Muscle of leg (tissue), 11 donors: Measurements from ENCODE around the gene AKT1. TPM values are rescaled to one million over a fixed set of nuclear protein-coding genes. Genes with fewer than 3 reads are reported as not detected.

Experiments
- DNase-seq: peaks from one replicate; pipeline ENCODE4 v3.0.0; 2013
- H3K27ac ChIP-seq: one replicate; pipeline ENCODE4 v1.5.1; 2013; ENCODE audit warnings: mild to moderate bottlenecking, low read length, control low read depth
- H3K27me3 ChIP-seq: one replicate; pipeline ENCODE4 v1.6.1; 2013; ENCODE audit warnings: low read length; ENCODE audit not compliant: control insufficient read depth, insufficient read depth
- H3K36me3 ChIP-seq: one replicate; pipeline ENCODE4 v1.6.1; 2013; ENCODE audit warnings: low read length; ENCODE audit not compliant: control insufficient read depth, insufficient read depth
- H3K4me1 ChIP-seq: one replicate; pipeline ENCODE4 v1.6.1; 2013; ENCODE audit warnings: low read length; ENCODE audit not compliant: control insufficient read depth, insufficient read depth
- H3K4me3 ChIP-seq: one replicate; pipeline ENCODE4 v1.5.1; 2013; ENCODE audit warnings: low read length, control low read depth
- H3K9me3 ChIP-seq: replicated peaks from 2 replicates; pipeline ENCODE4 v1.6.1; 2013; ENCODE audit warnings: low read depth, low read length; ENCODE audit not compliant: control insufficient read depth
- WGBS: methylation state at CpG from one replicate; pipeline ENCODE4 v1.1.5; 2013; ENCODE audit warnings: missing lambda C conversion rate; ENCODE audit not compliant: insufficient coverage; 5-methylcytosine and 5-hydroxymethylcytosine counted together
- polyA plus RNA-seq, 8 donors: library from polyadenylated mRNA; unstranded; fragments of 120-200 nt; gene quantifications; one replicate each; pipeline versions ENCODE4 v1.2.1 to v1.2.3, GENCODE V29; 2013; ENCODE audit warnings: inconsistent platforms in 1 of 8, low replicate concordance in 1 of 8; ENCODE audit not compliant: insufficient read length in 8 of 8, insufficient read depth in 1 of 8
- total RNA-seq: library from RNA; stranded (reverse); fragments of 120-200 nt; gene quantifications from one replicate; pipeline ENCODE4 v1.2.4, GENCODE V29; 2013

The AKT1 gene
- total and polyA plus RNA-seq, 9 donors: 135 to 255 (median 217) TPM

GRCh38 chr14:104799244-104800014 is 3.9 kb upstream of the AKT1 start:
- Histone ChIP-seq H3K27me3 (no peaks in the 10 kb centered on the region), H3K27ac (peak overlapping the region; percentile 97), H3K36me3 (no peaks in the 10 kb centered on the region), H3K9me3 (no peaks in the 10 kb centered on the region), H3K4me3 (peak overlapping the region; percentile 65), H3K4me1 (peaks cover 78% of the 10 kb centered on the region)
- DNase-seq: peak; percentile 80
- WGBS: 19% methylated on average over 9 of the region's 21 CpGs

- Histone ChIP-seq H3K9me3 (no peaks in the 10 kb centered on the region), H3K27me3 (no peaks in the 10 kb centered on the region), H3K27ac (peak overlapping the region; percentile 97), H3K4me3 (no peak overlapping the region), H3K4me1 (peaks cover 82% of the 10 kb centered on the region), H3K36me3 (peaks cover 1% of the 10 kb centered on the region)
- no peak for DNase-seq
- 63% methylated on average over 11 of the region's 16 CpGs for WGBS
Observed at GRCh38 chr14:104798300-104799243, 3.0 kb upstream of the AKT1 start.

GRCh38 chr14:104797115-104798044 is 1.8 kb upstream of the AKT1 start:
- WGBS: 9% methylated on average over 15 of the region's 18 CpGs
- Histone ChIP-seq H3K36me3 (peaks cover 6% of the 10 kb centered on the region), H3K27me3 (no peaks in the 10 kb centered on the region), H3K27ac (peak overlapping the region; percentile 84), H3K4me1 (peaks cover 82% of the 10 kb centered on the region), H3K4me3 (no peak overlapping the region), H3K9me3 (no peaks in the 10 kb centered on the region)
- DNase-seq: peak; percentile 86

GRCh38 chr14:104796687-104797081 is 1.1 kb upstream of the AKT1 start:
- no peak for DNase-seq
- no peak overlapping the region for H3K4me3 ChIP-seq
- H3K27ac ChIP-seq: peak overlapping the region; percentile 3
- H3K9me3 ChIP-seq: no peaks in the 10 kb centered on the region
- WGBS: 70% methylated on average over 6 of the region's 6 CpGs
- no peaks in the 10 kb centered on the region for H3K27me3 ChIP-seq
- H3K4me1 ChIP-seq: peaks cover 82% of the 10 kb centered on the region
- H3K36me3 ChIP-seq: peaks cover 13% of the 10 kb centered on the region

GRCh38 chr14:104795781-104796686 is 486 bp upstream of the AKT1 start:
- DNase-seq: peak; percentile 76
- Histone ChIP-seq H3K36me3 (peaks cover 20% of the 10 kb centered on the region), H3K27ac (peak overlapping the region; percentile 75), H3K4me3 (peak overlapping the region; percentile 44), H3K4me1 (peaks cover 78% of the 10 kb centered on the region), H3K9me3 (no peaks in the 10 kb centered on the region), H3K27me3 (no peaks in the 10 kb centered on the region)
- 5% methylated on average over 42 of the region's 55 CpGs for WGBS

- peak overlapping the region; percentile 81 for H3K27ac ChIP-seq
- peak overlapping the region; percentile 81 for H3K4me3 ChIP-seq
- H3K9me3 ChIP-seq: no peaks in the 10 kb centered on the region
- DNase-seq: peak; percentile 42
- 4% methylated on average over 15 of the region's 16 CpGs for WGBS
- H3K36me3 ChIP-seq: peaks cover 33% of the 10 kb centered on the region
- H3K27me3 ChIP-seq: no peaks in the 10 kb centered on the region
- H3K4me1 ChIP-seq: peaks cover 72% of the 10 kb centered on the region
Observed at GRCh38 chr14:104794631-104794992, 936 bp downstream of the AKT1 start.

- Histone ChIP-seq H3K9me3 (no peaks in the 10 kb centered on the region), H3K27ac (peak overlapping the region; percentile 81), H3K36me3 (peaks cover 38% of the 10 kb centered on the region), H3K4me3 (peak overlapping the region; percentile 81), H3K4me1 (peaks cover 67% of the 10 kb centered on the region), H3K27me3 (no peaks in the 10 kb centered on the region)
- WGBS: 0% methylated on average over 4 of the region's 15 CpGs
- peak; percentile 80 for DNase-seq
Observed at GRCh38 chr14:104794099-104794498, 1.4 kb downstream of the AKT1 start.

- H3K27me3 ChIP-seq: no peaks in the 10 kb centered on the region
- H3K4me1 ChIP-seq: peaks cover 63% of the 10 kb centered on the region
- peaks cover 42% of the 10 kb centered on the region for H3K36me3 ChIP-seq
- peak overlapping the region; percentile 77 for H3K27ac ChIP-seq
- no peak overlapping the region for H3K4me3 ChIP-seq
- 100% methylated on average over 1 of the region's 2 CpGs for WGBS
- H3K9me3 ChIP-seq: no peaks in the 10 kb centered on the region
- DNase-seq: no peak
Observed at GRCh38 chr14:104793703-104793959, 1.9 kb downstream of the AKT1 start.
